ENCODE data around the gene ZC3H4. TPM values are rescaled to one million over a fixed set of nuclear protein-coding genes. Genes with fewer than 3 reads are reported as not detected.

Gene ZC3H4
- total RNA-seq, 1 experiment from 2014 or later = 45.1 TPM

DNA sequence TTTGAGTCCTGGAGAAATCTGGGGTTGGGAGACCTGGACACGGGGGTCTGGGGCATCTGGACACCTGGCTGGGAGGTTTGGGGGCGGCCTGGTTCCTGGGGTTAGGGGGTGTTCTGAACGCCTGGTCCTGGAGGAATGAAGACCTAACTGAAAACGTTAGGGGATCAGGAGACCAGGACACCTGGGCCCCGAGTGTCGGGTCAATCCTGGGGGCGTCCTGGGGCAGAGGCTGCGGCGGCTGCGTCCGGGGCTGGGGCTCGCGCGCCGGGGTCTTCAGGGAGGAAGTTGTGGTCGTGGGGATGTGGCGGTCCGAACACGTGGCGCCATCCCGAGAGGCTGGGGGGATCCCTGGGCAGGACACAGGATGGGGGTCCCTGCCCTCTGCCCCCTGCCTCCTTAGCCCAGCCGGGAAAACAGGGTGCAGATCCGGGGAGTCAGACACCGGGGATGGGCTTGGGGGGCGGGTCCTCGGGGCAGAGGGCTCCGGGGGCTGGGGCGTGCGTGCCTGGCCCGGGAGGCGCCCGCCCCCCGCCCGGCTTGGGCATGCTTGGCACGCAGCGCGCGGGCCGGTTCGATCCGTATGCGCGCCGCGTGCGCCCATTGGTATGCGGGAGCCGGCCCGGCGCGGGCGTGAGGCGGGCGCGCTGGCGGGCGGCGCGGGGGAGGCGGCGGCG, 93.3 kb downstream of the ZC3H4 start:
- CTCF ChIA-PET = interaction anchor here (1.1 kb wide), 1 partner anchor 8 kb away, joined by 4 read pairs; no protein-coding TSS in a partner anchor

More for the DNA sequence above, 93.3 kb downstream of the ZC3H4 start:
- ChIA-PET RAD21 (ENCODE audit: low non-redundant PET in 1 of 2, low total read pairs in 2 of 2, uncharacterized antibody in 2 of 2, unreplicated experiment in 2 of 2) (no interaction called here), POLR2A (interaction anchor here (1.1 kb wide), 1 partner anchor 7 kb away, joined by 3 read pairs; no protein-coding TSS in a partner anchor)
- BruUV-seq (replicated peaks) = no TSS peak
- H3K9me2 ChIP-seq (ENCODE audit: insufficient read depth) = no peaks in the 10 kb centered on the region
- H3K4me2 ChIP-seq (ENCODE audit: low read length) = peak overlapping the region; percentile 95
- H2AFZ ChIP-seq (ENCODE audit: low read depth, low read length, poor library complexity, severe bottlenecking) = no peak overlapping the region
- peaks cover 3 to 15% of the 10 kb centered on the region in 2 experiments; a peak in 3 of 4 replicates for H3K4me1 ChIP-seq (ENCODE audit: control insufficient read depth in 1 of 2, insufficient read depth in 2 of 2, low read length in 2 of 2)
- intact Hi-C loops (cut with micrococcal nuclease) = no loop called here
- no peaks in the 10 kb centered on the region for H3K9me3 ChIP-seq (ENCODE audit: control insufficient read depth in 1 of 2, insufficient read depth in 1 of 2, low read depth in 1 of 2, low read length in 2 of 2)
- no peak overlapping the region; the same call in 1 of the 2 replicates for H3K27ac ChIP-seq (ENCODE audit: low read depth, low read length)
- H3K9ac ChIP-seq (ENCODE audit: low read length) = peak overlapping the region; percentile 53; the same call in 1 of the 2 replicates
- H3K79me2 ChIP-seq (ENCODE audit: insufficient read depth, low read length) = no peaks in the 10 kb centered on the region
- peak; percentile 62 for ATAC-seq
- no peaks in the 10 kb centered on the region for H3K27me3 ChIP-seq (ENCODE audit: insufficient read depth, low read length)
- no peaks in the 10 kb centered on the region for H3K36me3 ChIP-seq (ENCODE audit: control insufficient read depth in 1 of 2, insufficient read depth in 2 of 2, low read length in 2 of 2)
- peak overlapping the region; percentile 49 to 63; a peak in 2 of 4 replicates for H3K4me3 ChIP-seq (replicated peaks in 1 of 2; ENCODE audit: low read depth in 1 of 2, low read length in 2 of 2)
- TF ChIP-seq, protein P1, sequence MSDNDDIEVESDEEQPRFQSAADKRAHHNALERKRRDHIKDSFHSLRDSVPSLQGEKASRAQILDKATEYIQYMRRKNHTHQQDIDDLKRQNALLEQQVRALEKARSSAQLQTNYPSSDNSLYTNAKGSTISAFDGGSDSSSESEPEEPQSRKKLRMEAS (IDR thresholded peaks at IDR 0.05) = no peak
- TF ChIP-seq, protein P2, sequence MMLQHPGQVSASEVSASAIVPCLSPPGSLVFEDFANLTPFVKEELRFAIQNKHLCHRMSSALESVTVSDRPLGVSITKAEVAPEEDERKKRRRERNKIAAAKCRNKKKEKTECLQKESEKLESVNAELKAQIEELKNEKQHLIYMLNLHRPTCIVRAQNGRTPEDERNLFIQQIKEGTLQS (IDR thresholded peaks at IDR 0.05) = no peak
- no peak for TF ChIP-seq POLR2AphosphoS5 (IDR thresholded peaks at IDR 0.05; ENCODE audit: low read depth, low read length)
- TF ChIP-seq ZFX (IDR thresholded peaks at IDR 0.05) = no peak
- no peak for TF ChIP-seq EZH2 (IDR thresholded peaks at IDR 0.05)
- TF ChIP-seq YY1 (IDR thresholded peaks at IDR 0.05; ENCODE audit: extremely low read depth, insufficient replicate concordance, low read depth, low read length) = no peak
- TF ChIP-seq JUND (IDR thresholded peaks at IDR 0.05) = no peak
- TF ChIP-seq SP1 (IDR thresholded peaks at IDR 0.05; ENCODE audit: low read depth) = no peak
- no peak for TF ChIP-seq SRF (IDR thresholded peaks at IDR 0.05; ENCODE audit: low read depth)
- TF ChIP-seq FOSL1 (IDR thresholded peaks at IDR 0.05; ENCODE audit: low read depth) = no peak
- TF ChIP-seq, protein P3, sequence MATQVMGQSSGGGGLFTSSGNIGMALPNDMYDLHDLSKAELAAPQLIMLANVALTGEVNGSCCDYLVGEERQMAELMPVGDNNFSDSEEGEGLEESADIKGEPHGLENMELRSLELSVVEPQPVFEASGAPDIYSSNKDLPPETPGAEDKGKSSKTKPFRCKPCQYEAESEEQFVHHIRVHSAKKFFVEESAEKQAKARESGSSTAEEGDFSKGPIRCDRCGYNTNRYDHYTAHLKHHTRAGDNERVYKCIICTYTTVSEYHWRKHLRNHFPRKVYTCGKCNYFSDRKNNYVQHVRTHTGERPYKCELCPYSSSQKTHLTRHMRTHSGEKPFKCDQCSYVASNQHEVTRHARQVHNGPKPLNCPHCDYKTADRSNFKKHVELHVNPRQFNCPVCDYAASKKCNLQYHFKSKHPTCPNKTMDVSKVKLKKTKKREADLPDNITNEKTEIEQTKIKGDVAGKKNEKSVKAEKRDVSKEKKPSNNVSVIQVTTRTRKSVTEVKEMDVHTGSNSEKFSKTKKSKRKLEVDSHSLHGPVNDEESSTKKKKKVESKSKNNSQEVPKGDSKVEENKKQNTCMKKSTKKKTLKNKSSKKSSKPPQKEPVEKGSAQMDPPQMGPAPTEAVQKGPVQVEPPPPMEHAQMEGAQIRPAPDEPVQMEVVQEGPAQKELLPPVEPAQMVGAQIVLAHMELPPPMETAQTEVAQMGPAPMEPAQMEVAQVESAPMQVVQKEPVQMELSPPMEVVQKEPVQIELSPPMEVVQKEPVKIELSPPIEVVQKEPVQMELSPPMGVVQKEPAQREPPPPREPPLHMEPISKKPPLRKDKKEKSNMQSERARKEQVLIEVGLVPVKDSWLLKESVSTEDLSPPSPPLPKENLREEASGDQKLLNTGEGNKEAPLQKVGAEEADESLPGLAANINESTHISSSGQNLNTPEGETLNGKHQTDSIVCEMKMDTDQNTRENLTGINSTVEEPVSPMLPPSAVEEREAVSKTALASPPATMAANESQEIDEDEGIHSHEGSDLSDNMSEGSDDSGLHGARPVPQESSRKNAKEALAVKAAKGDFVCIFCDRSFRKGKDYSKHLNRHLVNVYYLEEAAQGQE (IDR thresholded peaks at IDR 0.05; ENCODE audit: low read depth) = no peak
- no peak for DNase-seq (ENCODE audit: low read depth, low spot score)
- no peaks in the 10 kb centered on the region for H4K20me1 ChIP-seq (ENCODE audit: insufficient read depth)
